Panc1 (cell line): ENCODE results near the gene PTPRZ1. TPM values are rescaled to one million over a fixed set of nuclear protein-coding genes. Genes with fewer than 3 reads are reported as not detected.

Experiments
- ATAC-seq: fragments of 200-7000 bp; cut with Tn5 transposase; 2 replicates; pipeline ENCODE4 v1.9.1; 2020; ENCODE audit warnings: mild to moderate bottlenecking, moderate library complexity
- BruUV-seq: library from RNA; stranded (reverse); fragments of 400-500 nt; replicated peaks from 2 replicates; lab custom pipeline; 2021; lab: Mats Ljungman, UMichigan
- CTCF ChIA-PET: fragments of 300-600 bp; sonication (Branson Sonifier 250); formaldehyde crosslinking; loops from one replicate; lab custom pipeline; 2022; ENCODE audit warnings: antibody characterized with exemption; lab: Charles Lee
- POLR2A ChIA-PET: fragments of 300-600 bp; sonication (Branson Sonifier 250); formaldehyde crosslinking; loops from one replicate; lab custom pipeline; 2022; ENCODE audit warnings: antibody characterized with exemption; lab: Charles Lee
- DNase-seq: peaks from one replicate; pipeline ENCODE4 v3.0.0-alpha.2; 2010; ENCODE audit warnings: low read depth, low spot score
- H3K27ac ChIP-seq: 2 replicates; pipeline ENCODE4 v1.5.1; 2011; ENCODE audit warnings: mild to moderate bottlenecking, low read length, inconsistent platforms
- H3K27me3 ChIP-seq: fragments of 200-500 bp; sonication (Bioruptor generic); 2 replicates; pipeline ENCODE4 v1.6.0; 2014; ENCODE audit warnings: low read length, inconsistent platforms; ENCODE audit not compliant: control insufficient read depth, insufficient read depth
- H3K36me3 ChIP-seq: fragments of 200-500 bp; sonication (Bioruptor generic); 2 replicates; pipeline ENCODE4 v1.5.1; 2014; ENCODE audit warnings: inconsistent platforms, mild to moderate bottlenecking, low read length, moderate library complexity; ENCODE audit not compliant: control insufficient read depth, insufficient read depth
- H3K4me1 ChIP-seq: 2 replicates; pipeline ENCODE4 v1.5.1; 2011; ENCODE audit warnings: inconsistent platforms, mild to moderate bottlenecking, low read length, moderate library complexity; ENCODE audit not compliant: control insufficient read depth, insufficient read depth
- H3K4me3 ChIP-seq, 2 experiments: 2 replicates each; pipeline ENCODE4 v1.5.1; 2011 to 2012; ENCODE audit warnings: low read depth in 2 of 2, low read length in 2 of 2, mild to moderate bottlenecking in 2 of 2, inconsistent platforms in 1 of 2, moderate library complexity in 1 of 2
- H3K9me3 ChIP-seq: fragments of 200-500 bp; sonication (Bioruptor generic); 2 replicates; pipeline ENCODE4 v1.5.1; 2014; ENCODE audit warnings: low read depth, mild to moderate bottlenecking, inconsistent platforms, low read length, moderate library complexity; ENCODE audit not compliant: control insufficient read depth, insufficient read depth
- CTCF ChIP-seq: fragments of 450-650 bp; IDR thresholded peaks from 2 replicates; pipeline ENCODE4 v1.5.1; 2017; ENCODE audit warnings: mild to moderate bottlenecking
- POLR2AphosphoS5 ChIP-seq: IDR thresholded peaks from 2 replicates; pipeline ENCODE4 v1.6.1; 2012; ENCODE audit warnings: mild to moderate bottlenecking, low read depth, low read length, moderate library complexity
- REST ChIP-seq, 2 experiments: IDR thresholded peaks; 2 replicates each; pipeline ENCODE4 v1.6.1; 2011 to 2012; ENCODE audit warnings: low read depth in 2 of 2, control low read depth in 1 of 2, low read length in 1 of 2, mild to moderate bottlenecking in 1 of 2, moderate library complexity in 1 of 2; ENCODE audit not compliant: insufficient read depth in 1 of 2
- SIN3A ChIP-seq: IDR thresholded peaks from 2 replicates; pipeline ENCODE4 v1.6.1; 2012; ENCODE audit warnings: low read depth, mild to moderate bottlenecking, low read length, moderate library complexity, borderline replicate concordance; ENCODE audit not compliant: insufficient read depth
- TCF7L2 ChIP-seq: IDR thresholded peaks from 2 replicates; pipeline ENCODE4 v1.6.1; 2011; ENCODE audit warnings: mild to moderate bottlenecking, low read depth, low read length, inconsistent platforms
- in situ Hi-C: cut with HindIII; loops from 2 replicates; pipeline ENCODE4 v1.10.0; 2016; ENCODE audit warnings: low sequenced_read_pairs, low pct_unique_long_range_greater_than_20kb
- intact Hi-C: fragments of 100-400 bp; cut with micrococcal nuclease; formaldehyde crosslinking; loops from one replicate; pipeline ENCODE4 v1.10.0; 2022; ENCODE audit not compliant: unreplicated experiment
- total RNA-seq: library from RNA; stranded (reverse); gene quantifications from one replicate; pipeline ENCODE4 v1.2.1, GENCODE V29; 2021; ENCODE audit not compliant: unreplicated experiment

PTPRZ1 gene
- total RNA-seq, 1 experiment from 2014 or later = 0.05 TPM

GRCh38 chr7:122054393-122054792 is 181.4 kb downstream of the PTPRZ1 start:
- CTCF ChIA-PET = no interaction called here
- DNase-seq (no peak), ATAC-seq (no peak)
- Histone ChIP-seq H3K4me3 (no peak overlapping the region), H3K9me3 (no peaks in the 10 kb centered on the region), H3K27me3 (no peaks in the 10 kb centered on the region), H3K27ac (no peak overlapping the region), H3K4me1 (no peaks in the 10 kb centered on the region; the same call in 1 of the 2 replicates), H3K36me3 (no peaks in the 10 kb centered on the region)
- intact Hi-C loops (no loop called here), in situ Hi-C loops (no loop called here)
- POLR2A ChIA-PET = no interaction called here
- TF ChIP-seq REST (IDR thresholded peaks at IDR 0.05; ENCODE audit: insufficient read depth in 1 of 2, low read depth in 2 of 2, low read length in 1 of 2) = no peak
- no peak for TF ChIP-seq TCF7L2
- no peak for TF ChIP-seq SIN3A
- TF ChIP-seq POLR2AphosphoS5 = no peak
- no peak for TF ChIP-seq CTCF
- BruUV-seq = no TSS peak

- no peaks in the 10 kb centered on the region for H3K9me3 ChIP-seq
- intact Hi-C loops (no loop called here), in situ Hi-C loops (no loop called here)
- TF ChIP-seq SIN3A (no peak), POLR2AphosphoS5 (no peak), CTCF (no peak), REST (IDR thresholded peaks at IDR 0.05; ENCODE audit: insufficient read depth in 1 of 2, low read depth in 2 of 2, low read length in 1 of 2) (no peak), TCF7L2 (no peak)
- DNase-seq (no peak), ATAC-seq (no peak)
- no peaks in the 10 kb centered on the region for H3K27me3 ChIP-seq
- CTCF ChIA-PET = no interaction called here
- POLR2A ChIA-PET = no interaction called here
- no TSS peak for BruUV-seq
- no peak overlapping the region for H3K4me3 ChIP-seq
- H3K36me3 ChIP-seq = no peaks in the 10 kb centered on the region
- H3K4me1 ChIP-seq = no peaks in the 10 kb centered on the region; the same call in 1 of the 2 replicates
- H3K27ac ChIP-seq = no peak overlapping the region
These were observed 182.1 kb downstream of the PTPRZ1 start for GRCh38 chr7:122055073-122055472.
